Skeletal muscle satellite cell (primary cell): Measurements from ENCODE around the gene CACFD1.

Experiments
- H3K27me3 ChIP-seq: 2 replicates; pipeline ENCODE4 v1.7.0; 2013; ENCODE audit warnings: low read length; ENCODE audit not compliant: control insufficient read depth, insufficient read depth
- H3K36me3 ChIP-seq: 2 replicates; pipeline ENCODE4 v1.7.0; 2013; ENCODE audit warnings: mild to moderate bottlenecking, control low read depth, low read length; ENCODE audit not compliant: insufficient read depth
- H3K4me1 ChIP-seq: 2 replicates; pipeline ENCODE4 v1.7.0; 2013; ENCODE audit warnings: low read length; ENCODE audit not compliant: control insufficient read depth, insufficient read depth
- H3K4me2 ChIP-seq: 2 replicates; pipeline ENCODE4 v1.7.0; 2013; ENCODE audit warnings: mild to moderate bottlenecking, low read length
- H3K4me3 ChIP-seq: 2 replicates; pipeline ENCODE4 v1.7.0; 2013; ENCODE audit warnings: low read length
- H3K9ac ChIP-seq: 2 replicates; pipeline ENCODE4 v1.7.0; 2013; ENCODE audit warnings: mild to moderate bottlenecking, low read depth, low read length, moderate library complexity
- H3K9me3 ChIP-seq: replicated peaks from 2 replicates; pipeline ENCODE4 v1.7.0; 2013; ENCODE audit warnings: mild to moderate bottlenecking, control low read depth, low read length

Gene CACFD1

DNA sequence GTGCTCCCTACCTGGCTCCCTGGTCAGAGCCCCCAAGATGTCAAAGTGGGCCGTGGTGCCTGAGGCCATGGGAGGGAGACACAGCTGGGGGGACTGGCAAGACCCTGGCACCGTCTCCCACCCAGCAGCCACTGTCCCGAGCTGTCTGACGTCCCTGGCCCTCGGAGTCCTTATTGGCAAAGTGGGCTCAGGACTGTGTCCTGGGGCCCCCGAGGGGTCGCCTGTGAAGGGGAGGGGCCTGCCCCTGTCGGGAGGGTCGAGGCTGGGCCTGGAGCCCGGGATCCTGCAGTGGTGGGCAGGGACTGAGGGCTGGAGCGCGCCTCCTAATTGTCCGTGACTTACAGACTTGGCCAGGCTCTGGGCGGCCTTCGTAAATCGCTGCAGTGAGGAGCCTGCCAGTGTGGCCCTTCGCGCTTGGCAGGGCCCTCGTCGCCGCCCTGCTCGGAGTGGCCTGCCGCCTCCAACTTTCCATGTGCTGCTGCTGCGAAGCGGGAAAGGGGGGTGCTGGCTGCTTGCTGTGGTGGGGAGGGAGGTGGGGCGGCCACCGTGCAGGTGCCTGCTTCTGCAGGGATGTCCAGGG is 51.2 kb downstream of the CACFD1 start:
- Histone ChIP-seq H3K9ac (no peak overlapping the region), H3K4me1 (peaks cover 13% of the 10 kb centered on the region), H3K4me2 (no peak overlapping the region), H3K9me3 (no peaks in the 10 kb centered on the region), H3K36me3 (no peaks in the 10 kb centered on the region), H3K27me3 (peaks cover 47% of the 10 kb centered on the region), H3K4me3 (no peak overlapping the region)

DNA sequence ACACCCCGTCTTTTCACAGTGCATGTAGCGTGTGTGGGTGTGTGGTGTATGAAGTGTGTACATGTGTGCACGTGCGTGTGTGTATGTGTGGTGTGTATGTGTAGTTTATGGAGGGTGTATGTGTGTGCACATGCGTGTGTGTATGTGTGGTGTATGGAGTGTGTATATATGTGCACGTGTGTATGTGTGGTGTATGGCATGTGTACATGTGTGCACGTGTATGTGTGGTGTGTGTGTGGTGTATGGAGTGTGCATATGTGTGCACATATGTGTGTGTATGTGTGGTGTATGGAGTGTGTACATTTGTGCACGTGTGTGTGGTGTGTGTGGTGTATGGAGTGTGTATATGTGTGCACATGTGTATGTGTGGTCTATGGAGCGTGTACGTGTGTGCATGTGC is 51.8 kb downstream of the CACFD1 start:
- no peak overlapping the region for H3K4me2 ChIP-seq
- no peaks in the 10 kb centered on the region for H3K36me3 ChIP-seq
- no peak overlapping the region for H3K4me3 ChIP-seq
- peaks cover 13% of the 10 kb centered on the region for H3K4me1 ChIP-seq
- peaks cover 48% of the 10 kb centered on the region for H3K27me3 ChIP-seq
- H3K9ac ChIP-seq: no peak overlapping the region
- H3K9me3 ChIP-seq: no peaks in the 10 kb centered on the region

DNA sequence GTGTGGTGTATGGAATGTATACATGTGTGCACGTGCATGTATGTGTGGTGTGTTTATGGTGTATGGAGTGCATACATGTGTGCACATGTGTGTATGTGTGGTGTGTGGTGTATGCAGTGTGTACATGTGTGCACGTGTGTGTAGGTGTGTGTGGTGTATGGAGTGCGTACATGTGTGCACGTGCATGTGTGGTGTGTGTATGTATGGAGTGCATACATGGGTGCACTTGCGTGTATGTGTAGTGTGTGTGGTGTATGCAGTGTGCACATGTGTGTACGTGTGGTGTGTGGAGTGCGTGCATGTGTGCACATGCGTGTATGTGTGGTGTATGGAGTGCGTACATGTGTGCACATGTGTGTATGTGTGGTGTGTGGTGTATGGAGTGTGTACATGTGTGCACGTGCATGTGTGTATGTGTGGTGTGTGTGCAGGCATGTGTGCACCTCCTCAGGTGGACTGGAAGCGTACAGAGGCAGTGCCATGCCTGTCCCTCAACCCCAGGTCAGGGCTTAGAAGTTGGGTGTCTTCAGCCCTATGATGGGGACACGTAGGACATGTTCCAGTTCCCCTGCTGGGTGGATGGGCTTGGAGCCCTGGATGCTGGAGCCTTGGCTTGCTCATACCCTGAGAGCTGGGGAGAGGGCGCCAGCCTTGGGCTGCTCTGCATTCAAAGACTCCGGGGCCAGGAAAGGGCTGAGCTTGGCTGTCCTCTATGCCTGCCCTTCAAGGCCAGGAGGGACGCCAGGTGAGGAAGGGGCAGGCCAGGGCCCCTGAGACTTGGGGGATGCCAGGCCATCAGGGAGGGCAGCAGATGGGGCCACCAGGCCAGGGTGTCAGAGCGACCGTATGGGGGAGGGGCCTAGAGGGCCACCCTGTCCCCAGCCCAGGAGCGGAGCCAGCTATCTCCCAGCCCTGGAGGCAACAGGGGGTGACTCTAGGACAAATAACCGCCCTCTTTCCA is 52.8 kb downstream of the CACFD1 start:
- no peak overlapping the region for H3K9ac ChIP-seq
- H3K27me3 ChIP-seq: peaks cover 53% of the 10 kb centered on the region
- H3K9me3 ChIP-seq: no peaks in the 10 kb centered on the region
- H3K4me2 ChIP-seq: no peak overlapping the region
- peaks cover 9% of the 10 kb centered on the region for H3K4me1 ChIP-seq
- H3K4me3 ChIP-seq: no peak overlapping the region
- H3K36me3 ChIP-seq: no peaks in the 10 kb centered on the region

DNA sequence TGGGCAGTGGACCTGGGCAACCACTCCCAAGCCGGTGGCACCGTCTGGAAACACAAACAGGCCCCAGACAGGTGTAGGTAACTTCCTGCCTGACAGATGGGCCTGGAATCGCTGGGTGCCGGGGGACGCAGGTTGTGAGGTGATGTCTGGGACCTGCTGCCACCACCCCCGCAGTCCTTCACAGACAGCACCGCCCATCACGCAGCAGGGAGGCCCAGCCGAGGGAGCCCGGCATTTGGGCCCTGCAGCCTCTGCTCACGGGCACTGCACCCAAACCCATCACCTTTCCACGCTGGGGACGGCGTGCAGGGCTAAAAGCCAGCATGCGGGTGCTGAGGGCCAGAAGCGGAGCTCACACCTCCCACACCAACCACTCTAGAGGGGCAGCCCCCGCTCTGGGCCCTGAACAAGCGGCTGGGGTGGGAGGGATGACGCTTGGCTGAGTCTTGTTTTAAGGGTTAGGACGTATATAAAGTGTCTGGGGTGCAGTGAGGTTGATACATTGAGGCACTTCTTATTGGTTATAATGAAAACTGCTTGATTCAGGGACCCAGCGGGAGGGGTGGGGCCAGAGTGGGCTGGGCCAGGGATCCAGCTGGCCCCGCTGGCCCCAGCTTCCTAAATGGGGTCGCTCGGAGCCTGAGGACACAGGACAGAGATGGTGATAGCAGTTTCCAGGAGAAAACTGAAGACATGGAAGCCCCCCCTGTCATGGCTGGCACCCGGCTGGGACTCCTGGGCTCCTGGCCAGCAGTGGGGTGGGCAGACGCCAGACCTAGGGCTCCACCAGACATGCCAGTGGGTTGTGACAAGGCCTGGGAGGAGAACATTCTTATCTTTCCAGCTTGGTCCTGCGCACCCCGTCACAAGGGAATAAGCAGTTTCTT is 53.7 kb downstream of the CACFD1 start:
- H3K4me1 ChIP-seq: peaks cover 9% of the 10 kb centered on the region
- H3K9ac ChIP-seq: no peak overlapping the region
- H3K4me3 ChIP-seq: no peak overlapping the region

DNA sequence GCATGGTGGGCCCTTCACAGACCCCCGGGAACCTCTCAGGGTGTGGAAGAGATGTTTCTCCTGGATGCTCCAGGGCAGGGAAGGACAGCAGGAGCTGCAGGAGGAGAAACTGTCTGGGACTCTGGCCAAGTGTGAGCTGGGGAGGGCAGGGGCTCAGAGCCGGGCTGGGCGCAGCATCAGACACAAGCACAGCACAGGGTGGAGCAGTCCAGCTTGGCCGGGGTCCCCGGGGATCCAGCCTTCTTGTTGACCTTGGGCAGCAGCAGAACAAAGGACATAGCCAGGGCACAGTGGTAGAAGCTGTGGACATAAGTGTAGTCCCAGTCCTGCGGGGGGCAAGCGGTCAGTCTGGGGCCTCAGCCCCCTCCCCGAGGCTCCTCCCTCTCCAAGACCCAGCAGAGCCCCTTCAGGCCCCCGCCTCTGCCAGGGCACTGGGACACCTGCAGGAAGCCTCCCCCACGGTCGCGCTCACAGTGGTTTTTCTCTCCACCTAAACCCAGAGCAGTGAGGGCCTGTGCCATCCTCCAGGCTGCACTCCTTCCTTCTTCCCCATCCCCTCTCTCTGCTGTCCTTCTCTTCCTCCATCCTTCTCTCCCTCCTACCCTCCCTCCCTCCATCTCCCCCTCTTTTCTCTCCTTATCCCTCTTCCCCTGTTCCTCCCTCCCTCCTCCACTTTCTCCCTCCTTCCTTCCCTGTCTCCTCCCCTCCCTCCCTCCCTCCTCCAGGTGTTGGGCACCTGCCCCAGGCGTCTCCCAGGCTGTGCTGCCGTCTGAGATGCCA is 54.9 kb downstream of the CACFD1 start:
- Histone ChIP-seq H3K9me3 (no peaks in the 10 kb centered on the region), H3K9ac (no peak overlapping the region), H3K4me3 (no peak overlapping the region), H3K4me2 (no peak overlapping the region), H3K27me3 (peaks cover 43% of the 10 kb centered on the region), H3K4me1 (peaks cover 3% of the 10 kb centered on the region), H3K36me3 (no peaks in the 10 kb centered on the region)

More for the DNA sequence above, 53.7 kb downstream of the CACFD1 start:
- no peaks in the 10 kb centered on the region for H3K9me3 ChIP-seq
- no peaks in the 10 kb centered on the region for H3K36me3 ChIP-seq
- no peak overlapping the region for H3K4me2 ChIP-seq
- H3K27me3 ChIP-seq: peaks cover 53% of the 10 kb centered on the region

DNA sequence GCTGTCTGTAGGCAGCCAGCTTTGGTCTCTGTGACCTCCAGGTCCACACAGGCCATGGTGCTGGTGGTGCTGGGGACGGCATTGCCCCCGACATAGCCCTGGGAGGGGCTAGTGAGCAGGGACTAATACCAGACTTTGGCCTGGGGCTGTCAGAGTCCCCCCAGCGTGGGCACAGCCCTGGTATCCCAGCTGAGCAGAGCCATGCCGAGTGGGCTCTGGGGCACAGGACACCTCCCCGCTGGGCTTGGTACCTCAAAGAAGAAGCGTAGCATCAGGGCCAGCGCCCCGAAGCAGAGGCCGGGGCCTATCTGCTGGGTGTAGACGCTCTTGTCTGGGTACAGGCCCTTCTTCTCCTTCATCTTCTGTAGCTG is 55.4 kb downstream of the CACFD1 start:
- Histone ChIP-seq H3K4me1 (no peaks in the 10 kb centered on the region), H3K9me3 (no peaks in the 10 kb centered on the region)

DNA sequence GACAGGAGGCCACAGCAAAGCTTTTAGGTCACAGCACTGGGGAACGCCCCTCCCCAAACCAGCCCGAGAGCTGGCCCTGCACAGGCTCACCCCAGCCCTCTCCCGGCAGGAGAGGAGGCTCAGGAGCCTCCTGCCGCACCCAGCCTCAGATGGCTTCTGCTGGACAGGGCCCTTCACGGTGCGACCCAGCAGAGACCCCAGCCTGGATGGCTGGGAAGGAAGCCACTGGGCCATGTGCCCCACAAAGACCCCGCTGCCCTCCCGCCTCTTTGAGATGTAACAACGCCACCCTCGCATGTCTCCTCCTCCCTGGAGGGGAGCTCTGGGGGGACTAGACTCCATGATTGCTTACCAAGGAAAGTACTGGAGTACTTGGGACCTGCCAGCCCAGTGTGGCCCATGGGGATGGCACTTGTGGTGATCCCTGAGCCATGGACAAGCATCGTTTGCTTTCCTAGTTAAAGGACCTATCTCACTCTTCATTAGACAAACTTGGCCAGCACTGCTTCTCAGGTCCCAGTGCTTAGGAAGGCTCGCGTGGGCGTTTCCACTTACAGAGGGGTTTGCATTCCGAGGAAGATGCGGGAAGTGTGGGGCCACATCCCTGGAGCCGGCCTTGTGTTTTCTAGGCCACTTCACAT is 56.0 kb downstream of the CACFD1 start:
- Histone ChIP-seq H3K36me3 (no peaks in the 10 kb centered on the region), H3K9me3 (no peaks in the 10 kb centered on the region), H3K4me2 (no peak overlapping the region), H3K27me3 (peaks cover 35% of the 10 kb centered on the region), H3K4me3 (no peak overlapping the region), H3K9ac (no peak overlapping the region), H3K4me1 (no peaks in the 10 kb centered on the region)

More for the DNA sequence above, 55.4 kb downstream of the CACFD1 start:
- Histone ChIP-seq H3K9ac (no peak overlapping the region), H3K36me3 (no peaks in the 10 kb centered on the region), H3K4me2 (no peak overlapping the region), H3K27me3 (peaks cover 38% of the 10 kb centered on the region), H3K4me3 (no peak overlapping the region)

DNA sequence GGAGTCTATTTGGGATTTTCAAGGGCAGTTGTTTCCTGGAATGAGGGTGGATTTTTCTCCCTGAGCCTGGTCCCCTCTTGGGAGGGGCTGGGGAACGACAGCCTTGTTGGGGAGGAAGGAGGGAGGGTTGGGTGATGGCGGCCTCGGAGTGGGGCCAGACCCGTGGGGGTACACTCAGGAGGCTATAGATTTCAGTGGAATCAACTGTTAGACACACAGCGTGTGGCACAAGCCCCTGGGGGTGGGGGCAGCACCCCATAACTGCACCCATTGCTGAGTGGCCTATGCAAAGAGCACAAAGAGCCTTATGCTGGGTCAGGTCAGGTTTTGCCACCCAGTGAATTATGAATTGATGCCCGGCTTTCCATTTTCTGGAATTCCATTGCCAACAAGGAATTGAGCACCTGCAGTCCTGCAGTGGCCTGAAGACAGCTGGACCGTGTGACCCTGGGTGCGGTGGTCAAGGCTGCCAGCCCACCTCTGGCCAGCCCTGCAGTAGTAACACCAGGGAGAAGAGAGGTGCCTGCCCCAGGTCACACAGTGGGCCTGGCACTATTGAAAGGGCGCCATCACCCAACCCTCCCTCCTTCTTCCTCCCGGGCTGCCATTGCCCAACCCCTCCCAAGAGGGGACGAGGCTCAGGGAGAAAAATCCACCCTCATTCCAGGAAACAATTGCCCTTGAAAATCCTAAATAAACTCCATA is 56.6 kb downstream of the CACFD1 start:
- Histone ChIP-seq H3K36me3 (no peaks in the 10 kb centered on the region), H3K4me2 (no peak overlapping the region), H3K4me1 (no peaks in the 10 kb centered on the region), H3K9me3 (no peaks in the 10 kb centered on the region), H3K4me3 (no peak overlapping the region), H3K27me3 (peaks cover 34% of the 10 kb centered on the region), H3K9ac (no peak overlapping the region)

DNA sequence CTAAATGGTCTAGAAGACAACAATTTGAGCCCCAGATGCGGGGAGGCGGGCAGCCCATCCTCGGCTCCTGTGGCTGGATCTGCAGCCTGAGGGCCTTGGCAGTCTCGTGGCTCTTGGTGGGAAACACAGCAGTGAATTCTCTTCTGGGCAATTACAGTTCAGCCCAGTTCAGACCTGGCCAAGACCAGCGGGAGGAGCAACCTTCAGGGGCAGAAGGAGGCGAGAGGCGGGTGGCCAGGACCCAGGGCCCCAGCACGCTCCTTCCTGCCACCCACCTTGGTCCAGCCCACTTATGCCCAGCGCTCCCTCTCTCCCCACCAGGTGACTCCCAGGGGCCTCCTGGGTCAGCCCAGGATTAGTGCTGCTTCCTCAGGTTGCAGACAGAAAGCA is 57.2 kb downstream of the CACFD1 start:
- Histone ChIP-seq H3K9ac (no peak overlapping the region), H3K27me3 (peaks cover 34% of the 10 kb centered on the region), H3K4me2 (no peak overlapping the region), H3K36me3 (no peaks in the 10 kb centered on the region), H3K4me1 (no peaks in the 10 kb centered on the region), H3K4me3 (no peak overlapping the region), H3K9me3 (no peaks in the 10 kb centered on the region)

DNA sequence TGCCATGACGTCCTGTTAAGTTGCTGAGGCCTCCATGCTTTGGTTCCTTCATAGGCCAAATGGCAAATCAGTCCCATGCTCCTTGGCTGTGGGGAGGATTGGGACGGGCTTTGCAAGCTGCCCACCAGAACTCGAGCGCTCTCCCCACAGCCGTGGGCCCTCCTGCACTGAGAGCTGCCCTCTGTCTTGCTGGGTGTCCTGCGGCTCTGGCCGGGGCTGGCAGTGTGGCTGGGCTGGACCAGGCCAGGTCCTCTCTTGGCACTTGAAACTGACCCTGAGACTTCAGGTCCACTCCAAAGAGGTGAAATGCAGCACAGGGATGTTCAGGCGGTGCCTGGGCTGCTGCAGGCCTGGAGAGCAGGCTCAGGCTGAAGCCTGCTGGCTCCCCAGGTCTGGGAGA is 57.9 kb downstream of the CACFD1 start:
- peaks cover 30% of the 10 kb centered on the region for H3K27me3 ChIP-seq
- H3K4me3 ChIP-seq: no peak overlapping the region
- H3K36me3 ChIP-seq: no peaks in the 10 kb centered on the region
- H3K9me3 ChIP-seq: no peaks in the 10 kb centered on the region
- H3K9ac ChIP-seq: no peak overlapping the region
- H3K4me1 ChIP-seq: no peaks in the 10 kb centered on the region
- H3K4me2 ChIP-seq: no peak overlapping the region
